ENCODE results near the gene MYH7B. TPM values are rescaled to one million over a fixed set of nuclear protein-coding genes. Genes with fewer than 3 reads are reported as not detected.

The MYH7B gene
- total RNA-seq, 2 donors from 2014 or later: 0.14 to 0.27 TPM

DNA sequence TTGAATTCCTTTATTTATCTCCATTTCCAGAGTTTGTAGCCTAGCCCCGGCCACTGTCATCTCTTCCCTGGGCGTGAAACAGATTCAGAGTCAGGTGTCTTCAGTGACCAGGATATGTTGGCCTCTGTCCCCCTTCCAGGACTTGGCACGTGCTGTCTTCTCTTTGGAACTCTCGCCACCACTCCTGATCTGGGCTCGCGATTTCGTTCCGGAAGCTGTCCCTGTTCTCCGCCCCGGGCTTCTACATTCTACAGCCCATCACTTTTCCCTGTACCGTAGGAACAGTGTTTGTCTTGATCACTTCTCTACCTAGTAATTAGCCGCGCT lies 801 bp upstream of the MYH7B start:
- no peaks in the 10 kb centered on the region for H3K27me3 ChIP-seq (replicated peaks; ENCODE audit: insufficient read depth)
- no peaks in the 10 kb centered on the region for H3K9me3 ChIP-seq
- no peaks in the 10 kb centered on the region for H3K36me3 ChIP-seq
- H3K4me1 ChIP-seq (ENCODE audit: control insufficient read depth in 1 of 2, low read depth in 2 of 2): peaks cover 8 to 16% of the 10 kb centered on the region in 2 donors
- TF ChIP-seq, protein P1, sequence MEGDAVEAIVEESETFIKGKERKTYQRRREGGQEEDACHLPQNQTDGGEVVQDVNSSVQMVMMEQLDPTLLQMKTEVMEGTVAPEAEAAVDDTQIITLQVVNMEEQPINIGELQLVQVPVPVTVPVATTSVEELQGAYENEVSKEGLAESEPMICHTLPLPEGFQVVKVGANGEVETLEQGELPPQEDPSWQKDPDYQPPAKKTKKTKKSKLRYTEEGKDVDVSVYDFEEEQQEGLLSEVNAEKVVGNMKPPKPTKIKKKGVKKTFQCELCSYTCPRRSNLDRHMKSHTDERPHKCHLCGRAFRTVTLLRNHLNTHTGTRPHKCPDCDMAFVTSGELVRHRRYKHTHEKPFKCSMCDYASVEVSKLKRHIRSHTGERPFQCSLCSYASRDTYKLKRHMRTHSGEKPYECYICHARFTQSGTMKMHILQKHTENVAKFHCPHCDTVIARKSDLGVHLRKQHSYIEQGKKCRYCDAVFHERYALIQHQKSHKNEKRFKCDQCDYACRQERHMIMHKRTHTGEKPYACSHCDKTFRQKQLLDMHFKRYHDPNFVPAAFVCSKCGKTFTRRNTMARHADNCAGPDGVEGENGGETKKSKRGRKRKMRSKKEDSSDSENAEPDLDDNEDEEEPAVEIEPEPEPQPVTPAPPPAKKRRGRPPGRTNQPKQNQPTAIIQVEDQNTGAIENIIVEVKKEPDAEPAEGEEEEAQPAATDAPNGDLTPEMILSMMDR (IDR thresholded peaks at IDR 0.05): no peak
- DNase-seq (ENCODE audit: low spot score) (no peak), ATAC-seq (ENCODE audit: insufficient number of reproducible peaks, low FRiP score, low read depth) (no peak)
- peak overlapping the region; percentile 86 to 92 for H3K27ac ChIP-seq
- peak overlapping the region; percentile 95 for H3K4me3 ChIP-seq

DNA sequence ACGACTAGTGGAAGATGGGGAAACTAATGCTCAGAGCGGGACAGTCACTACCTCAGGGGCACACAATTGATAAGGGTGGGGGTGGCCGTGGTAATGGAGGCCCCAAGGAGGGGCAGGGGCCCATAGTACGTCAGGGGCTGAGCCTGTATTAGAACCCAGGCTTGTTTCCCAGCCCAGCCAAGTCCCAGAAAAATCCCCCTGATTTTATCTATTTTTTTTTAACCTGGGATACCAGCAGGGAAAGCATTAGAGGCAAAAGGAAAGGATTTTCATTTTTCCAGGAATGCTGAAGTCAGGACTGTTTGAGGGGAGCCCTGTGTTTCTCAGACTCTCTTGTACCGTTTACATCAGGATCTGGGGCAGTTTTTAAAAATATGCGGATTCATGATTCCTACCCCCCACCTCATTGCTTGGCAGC lies 382 bp downstream of the MYH7B start:
- no peak for ATAC-seq (ENCODE audit: insufficient number of reproducible peaks, low FRiP score, low read depth)
- Histone ChIP-seq H3K27ac (peak overlapping the region; percentile 86 to 92), H3K4me1 (ENCODE audit: control insufficient read depth in 1 of 2, low read depth in 2 of 2) (peaks cover 8 to 16% of the 10 kb centered on the region in 2 donors), H3K36me3 (no peaks in the 10 kb centered on the region), H3K27me3 (replicated peaks; ENCODE audit: insufficient read depth) (no peaks in the 10 kb centered on the region), H3K4me3 (peak overlapping the region; percentile 95), H3K9me3 (no peaks in the 10 kb centered on the region)
- DNase-seq (ENCODE audit: low spot score): no peak
- TF ChIP-seq, protein P1 (IDR thresholded peaks at IDR 0.05): no peak

DNA sequence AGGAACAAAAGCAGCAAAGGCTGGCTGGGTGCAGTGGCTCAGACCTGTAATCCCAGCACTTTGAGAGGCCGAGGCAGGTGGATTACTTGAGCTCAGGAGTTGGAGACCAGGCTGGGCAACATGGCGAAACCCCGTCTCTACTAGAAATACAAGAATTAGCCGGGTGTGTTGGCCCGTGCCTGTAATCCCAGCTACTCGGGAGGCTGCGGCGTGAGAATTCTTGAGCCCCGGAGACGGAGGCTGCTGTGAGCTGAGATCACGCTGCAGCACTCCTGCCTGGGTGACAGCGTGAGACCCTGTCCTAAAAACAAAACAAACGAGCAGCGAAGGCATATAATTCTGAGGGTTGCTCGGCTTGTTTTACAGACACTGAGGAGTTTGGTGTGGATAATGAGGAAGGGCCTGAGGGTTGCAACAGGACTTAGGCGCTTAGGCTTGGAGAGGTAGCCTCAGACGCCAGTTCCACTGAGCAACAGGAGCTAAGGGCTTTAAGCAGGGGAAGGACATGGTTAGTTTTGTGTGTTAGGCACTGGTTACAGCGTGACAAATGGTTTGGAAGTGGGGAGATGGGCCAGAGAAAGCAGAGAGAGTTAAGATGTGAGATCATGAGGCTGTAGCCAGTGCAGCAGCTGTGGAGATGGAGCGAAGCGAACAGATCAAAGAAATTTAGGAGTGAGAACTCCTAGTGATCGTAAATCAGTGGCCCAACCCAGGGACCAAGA lies 1.2 kb downstream of the MYH7B start:
- H3K4me1 ChIP-seq (ENCODE audit: control insufficient read depth in 1 of 2, low read depth in 2 of 2): peaks cover 8 to 16% of the 10 kb centered on the region in 2 donors
- TF ChIP-seq, protein P1 (IDR thresholded peaks at IDR 0.05): no peak
- peak overlapping the region in 1 of 2 donors; percentile 86 for H3K27ac ChIP-seq
- H3K9me3 ChIP-seq: no peaks in the 10 kb centered on the region
- DNase-seq (ENCODE audit: low spot score) (no peak), ATAC-seq (ENCODE audit: insufficient number of reproducible peaks, low FRiP score, low read depth) (no peak)
- H3K36me3 ChIP-seq: no peaks in the 10 kb centered on the region
- no peak overlapping the region for H3K4me3 ChIP-seq
- H3K27me3 ChIP-seq (replicated peaks; ENCODE audit: insufficient read depth): no peaks in the 10 kb centered on the region

DNA sequence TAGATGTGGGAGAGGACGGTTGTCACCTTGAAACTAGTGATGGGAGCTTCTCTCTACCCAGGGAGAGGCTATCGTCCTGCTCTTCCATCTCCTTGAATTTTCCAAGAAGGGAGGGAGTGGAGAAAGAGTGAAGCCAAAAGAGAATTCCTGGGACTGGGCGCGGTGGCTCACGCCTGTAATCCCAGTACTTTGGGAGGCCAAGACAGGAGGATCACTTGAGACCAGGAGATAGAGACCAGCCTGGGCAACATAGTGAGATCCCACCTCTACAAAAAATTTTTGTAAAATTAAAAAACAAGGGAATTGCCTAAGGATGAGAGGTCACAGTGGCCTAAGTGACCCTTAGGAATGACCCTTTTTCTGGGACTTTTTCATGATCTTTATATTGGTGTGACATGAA lies 8.8 kb downstream of the MYH7B start:
- no peak for DNase-seq (ENCODE audit: low spot score)
- H3K27ac ChIP-seq: no peak overlapping the region
- ATAC-seq (ENCODE audit: insufficient number of reproducible peaks, low FRiP score, low read depth): no peak
- TF ChIP-seq, protein P1 (IDR thresholded peaks at IDR 0.05): no peak
- no peaks in the 10 kb centered on the region for H3K9me3 ChIP-seq
- H3K27me3 ChIP-seq (replicated peaks; ENCODE audit: insufficient read depth): no peaks in the 10 kb centered on the region
- no peak overlapping the region for H3K4me3 ChIP-seq
- no peaks in the 10 kb centered on the region for H3K36me3 ChIP-seq
- H3K4me1 ChIP-seq (ENCODE audit: control insufficient read depth in 1 of 2, low read depth in 2 of 2): no peaks in the 10 kb centered on the region

DNA sequence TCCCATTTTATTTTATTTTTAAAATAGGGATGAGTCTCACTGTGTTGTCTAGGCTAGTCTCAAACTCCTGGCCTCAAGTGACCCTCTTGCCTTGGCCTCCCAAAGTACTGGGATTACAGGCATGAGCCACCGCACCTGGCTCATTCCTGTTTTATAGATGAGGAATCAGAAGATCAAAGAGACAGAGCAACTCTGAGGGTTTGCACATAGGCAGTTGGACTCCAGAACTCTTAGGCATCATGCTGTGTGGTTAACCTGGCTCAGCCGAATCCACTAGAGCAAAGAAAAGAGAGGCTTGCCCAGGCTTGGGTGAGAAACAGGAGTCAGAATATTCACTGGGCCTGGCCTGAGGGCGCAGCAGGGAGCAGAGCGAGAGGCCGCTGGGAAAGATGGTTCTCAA lies 9.4 kb downstream of the MYH7B start:
- Histone ChIP-seq H3K27ac (no peak overlapping the region), H3K9me3 (no peaks in the 10 kb centered on the region), H3K4me1 (ENCODE audit: control insufficient read depth in 1 of 2, low read depth in 2 of 2) (no peaks in the 10 kb centered on the region), H3K4me3 (no peak overlapping the region), H3K27me3 (replicated peaks; ENCODE audit: insufficient read depth) (no peaks in the 10 kb centered on the region), H3K36me3 (no peaks in the 10 kb centered on the region)
- DNase-seq (ENCODE audit: low spot score): no peak
- TF ChIP-seq, protein P1 (IDR thresholded peaks at IDR 0.05): no peak
- ATAC-seq (ENCODE audit: insufficient number of reproducible peaks, low FRiP score, low read depth): no peak
